Cardiac muscle cell (in vitro differentiated cells and primary cell): ENCODE measurements around the gene KDM4B. TPM values are rescaled to one million over a fixed set of nuclear protein-coding genes. Genes with fewer than 3 reads are reported as not detected.
A peak's percentile ranks its signal among the peaks of the same experiment; 100 is the strongest.

Source experiments
- DNase-seq, 2 donors: peaks; one replicate each; pipeline versions ENCODE4 v3.0.0 to v3.0.0-alpha.2; 2010 to 2017; ENCODE audit warnings: low read depth in 1 of 2, low spot score in 1 of 2
- H3K27ac ChIP-seq: fragments of 200-600 bp; sonication (generic); 2 replicates; pipeline ENCODE4 v1.5.1; 2016
- H3K27me3 ChIP-seq: fragments of 200-600 bp; sonication (generic); 2 replicates; pipeline ENCODE4 v1.6.0; 2016; ENCODE audit warnings: control low read depth
- H3K36me3 ChIP-seq: fragments of 200-600 bp; sonication (generic); 2 replicates; pipeline ENCODE4 v1.5.1; 2016; ENCODE audit warnings: control low read depth
- H3K4me1 ChIP-seq: fragments of 200-600 bp; sonication (generic); 2 replicates; pipeline ENCODE4 v1.8.1; 2017; ENCODE audit warnings: low read depth, mild to moderate bottlenecking, mixed run types
- H3K4me3 ChIP-seq: fragments of 200-600 bp; sonication (generic); 2 replicates; pipeline ENCODE4 v1.5.1; 2016; ENCODE audit warnings: mild to moderate bottlenecking
- H3K9me3 ChIP-seq: fragments of 200-600 bp; sonication (generic); 2 replicates; pipeline ENCODE4 v1.5.1; 2017; ENCODE audit warnings: low read depth, mild to moderate bottlenecking, control low read depth
- CTCF ChIP-seq: IDR thresholded peaks from 2 replicates; pipeline ENCODE4 v1.5.1; 2012; ENCODE audit warnings: low read depth, mild to moderate bottlenecking, low read length
- polyA plus RNA-seq: library from polyadenylated mRNA; unstranded; fragments of >200 nt; fragmentation: Nextera tagmentation; extraction: Ambion mirVana; gene quantifications from 2 replicates; pipeline ENCODE4 v1.2.1, GENCODE V29; 2016
- total RNA-seq: library from RNA; depleted of rRNA; stranded (reverse); fragments of >200 nt; gene quantifications from 2 replicates; pipeline ENCODE4 v1.2.3, GENCODE V29; 2016

The KDM4B gene
- total and polyA plus RNA-seq, 2 experiments from 2014 or later = 74.6 to 90.6 TPM

GRCh38 chr19:5076440-5077208 lies 107.7 kb downstream of the KDM4B start:
- no peaks in the 10 kb centered on the region for H3K27me3 ChIP-seq
- no peak overlapping the region for H3K27ac ChIP-seq
- no peaks in the 10 kb centered on the region for H3K4me1 ChIP-seq
- H3K4me3 ChIP-seq = no peak overlapping the region
- peaks cover 16% of the 10 kb centered on the region for H3K36me3 ChIP-seq
- no peaks in the 10 kb centered on the region for H3K9me3 ChIP-seq
- peak in 1 of 2 donors; percentile 51 for DNase-seq
- no peak for TF ChIP-seq CTCF

GRCh38 chr19:5077209-5077515 lies 108.2 kb downstream of the KDM4B start:
- Histone ChIP-seq H3K27me3 (no peaks in the 10 kb centered on the region), H3K27ac (no peak overlapping the region), H3K4me1 (no peaks in the 10 kb centered on the region), H3K4me3 (no peak overlapping the region), H3K36me3 (peaks cover 21% of the 10 kb centered on the region), H3K9me3 (no peaks in the 10 kb centered on the region)
- TF ChIP-seq CTCF = no peak
- no peak for DNase-seq

GRCh38 chr19:5078182-5078581 lies 109.3 kb downstream of the KDM4B start:
- H3K4me1 ChIP-seq = no peaks in the 10 kb centered on the region
- H3K27me3 ChIP-seq = no peaks in the 10 kb centered on the region
- no peak for DNase-seq
- no peak for TF ChIP-seq CTCF
- no peak overlapping the region for H3K4me3 ChIP-seq
- H3K9me3 ChIP-seq = no peaks in the 10 kb centered on the region
- H3K27ac ChIP-seq = no peak overlapping the region
- peaks cover 26% of the 10 kb centered on the region for H3K36me3 ChIP-seq

- no peak for DNase-seq
- Histone ChIP-seq H3K4me1 (no peaks in the 10 kb centered on the region), H3K27me3 (no peaks in the 10 kb centered on the region), H3K36me3 (peaks cover 26% of the 10 kb centered on the region), H3K9me3 (no peaks in the 10 kb centered on the region), H3K27ac (no peak overlapping the region), H3K4me3 (no peak overlapping the region)
- TF ChIP-seq CTCF = no peak
Measured at GRCh38 chr19:5078666-5079065, 109.8 kb downstream of the KDM4B start.

- H3K9me3 ChIP-seq = no peaks in the 10 kb centered on the region
- no peaks in the 10 kb centered on the region for H3K4me1 ChIP-seq
- no peak overlapping the region for H3K27ac ChIP-seq
- DNase-seq = no peak
- no peak for TF ChIP-seq CTCF
- no peak overlapping the region for H3K4me3 ChIP-seq
- no peaks in the 10 kb centered on the region for H3K27me3 ChIP-seq
- peaks cover 26% of the 10 kb centered on the region for H3K36me3 ChIP-seq
Measured at GRCh38 chr19:5079071-5079774, 110.3 kb downstream of the KDM4B start.
